NB4 (cell line): ENCODE measurements around the gene CD164L2.

Source experiments
- POLR2A ChIP-seq: IDR thresholded peaks from 2 replicates; pipeline ENCODE4 v1.6.1; 2011; ENCODE audit warnings: mild to moderate bottlenecking; ENCODE audit not compliant: insufficient read length; ENCODE audit errors: extremely low read depth
- TF ChIP-seq, protein P1 (sequence below): IDR thresholded peaks from one replicate; pipeline ENCODE4 v1.5.1; 2012; ENCODE audit warnings: low read depth, low read length

DNA sequence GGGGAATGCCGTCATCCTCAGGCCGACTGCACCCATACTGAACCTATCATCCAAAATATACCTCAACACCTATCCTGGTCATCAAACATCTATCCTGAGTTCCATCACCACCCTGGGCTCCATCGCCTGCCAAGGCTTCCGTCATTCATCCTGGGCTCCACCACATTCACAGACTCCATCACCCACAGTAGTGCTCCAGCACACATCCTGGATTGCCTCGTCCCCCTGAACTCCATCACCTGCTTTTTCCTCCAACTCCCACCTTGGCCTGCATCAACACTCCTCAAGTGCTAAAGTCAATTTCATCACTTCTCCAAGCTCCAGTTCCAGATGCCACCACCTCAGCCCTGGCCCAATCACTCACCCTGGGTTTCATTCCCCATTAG is 24.2 kb downstream of the CD164L2 start:
- TF ChIP-seq, protein P1, sequence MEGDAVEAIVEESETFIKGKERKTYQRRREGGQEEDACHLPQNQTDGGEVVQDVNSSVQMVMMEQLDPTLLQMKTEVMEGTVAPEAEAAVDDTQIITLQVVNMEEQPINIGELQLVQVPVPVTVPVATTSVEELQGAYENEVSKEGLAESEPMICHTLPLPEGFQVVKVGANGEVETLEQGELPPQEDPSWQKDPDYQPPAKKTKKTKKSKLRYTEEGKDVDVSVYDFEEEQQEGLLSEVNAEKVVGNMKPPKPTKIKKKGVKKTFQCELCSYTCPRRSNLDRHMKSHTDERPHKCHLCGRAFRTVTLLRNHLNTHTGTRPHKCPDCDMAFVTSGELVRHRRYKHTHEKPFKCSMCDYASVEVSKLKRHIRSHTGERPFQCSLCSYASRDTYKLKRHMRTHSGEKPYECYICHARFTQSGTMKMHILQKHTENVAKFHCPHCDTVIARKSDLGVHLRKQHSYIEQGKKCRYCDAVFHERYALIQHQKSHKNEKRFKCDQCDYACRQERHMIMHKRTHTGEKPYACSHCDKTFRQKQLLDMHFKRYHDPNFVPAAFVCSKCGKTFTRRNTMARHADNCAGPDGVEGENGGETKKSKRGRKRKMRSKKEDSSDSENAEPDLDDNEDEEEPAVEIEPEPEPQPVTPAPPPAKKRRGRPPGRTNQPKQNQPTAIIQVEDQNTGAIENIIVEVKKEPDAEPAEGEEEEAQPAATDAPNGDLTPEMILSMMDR = no peak
- TF ChIP-seq POLR2A = no peak
